HG03442 (cell line): Measurements from ENCODE around the gene GLB1L2.

Experiments
- ATAC-seq: cut with Tn5 transposase; IDR thresholded peaks from one replicate; pipeline ENCODE4 v1.9.1; 2021; ENCODE audit warnings: mild to moderate bottlenecking, moderate library complexity; ENCODE audit not compliant: unreplicated experiment

Gene GLB1L2

DNA sequence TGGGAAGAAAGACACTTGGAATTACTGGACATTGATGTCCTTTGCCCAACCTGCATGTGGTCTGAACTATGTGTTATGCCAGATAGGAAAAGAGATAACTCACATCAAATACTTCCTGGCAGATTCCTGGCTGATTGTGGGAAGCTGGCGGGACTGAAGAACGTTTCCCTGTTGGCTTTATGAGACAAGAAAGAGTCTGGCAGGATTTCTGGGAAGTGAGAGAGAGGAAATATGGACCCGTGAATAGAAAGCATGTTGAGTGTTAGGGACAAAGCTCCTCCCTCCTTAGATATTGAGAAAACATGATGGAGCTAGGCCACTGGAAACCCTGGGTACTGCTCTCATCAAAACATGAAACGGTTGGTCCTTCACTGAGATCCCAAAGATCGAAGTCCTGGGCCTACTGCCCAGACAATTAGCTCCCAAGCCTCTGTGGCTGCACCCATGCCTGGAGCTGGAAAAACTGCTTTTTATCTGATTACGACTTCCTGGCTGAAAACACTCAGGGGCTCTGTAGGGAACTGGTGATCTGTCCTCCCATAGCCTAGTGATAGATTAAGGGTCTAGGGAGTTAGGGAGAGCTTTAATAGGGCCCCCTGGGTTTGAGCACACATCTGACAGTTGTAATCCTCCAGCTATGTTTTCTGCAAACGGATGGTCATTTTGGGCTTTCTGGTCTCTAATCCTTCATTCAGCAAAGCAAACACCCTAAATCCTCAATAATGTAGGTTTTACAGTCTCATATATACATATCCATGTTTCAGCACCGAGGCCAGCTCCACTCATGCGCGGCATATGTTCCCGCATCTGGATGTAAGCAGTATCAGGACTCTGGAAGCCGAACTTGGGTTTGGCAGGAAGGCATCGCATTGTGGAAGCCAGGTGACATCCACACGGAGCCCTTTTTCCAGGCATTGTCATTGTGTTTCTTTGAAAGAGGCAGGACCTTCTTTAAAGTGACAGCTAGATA lies 86.4 kb downstream of the GLB1L2 start:
- no peak for ATAC-seq

DNA sequence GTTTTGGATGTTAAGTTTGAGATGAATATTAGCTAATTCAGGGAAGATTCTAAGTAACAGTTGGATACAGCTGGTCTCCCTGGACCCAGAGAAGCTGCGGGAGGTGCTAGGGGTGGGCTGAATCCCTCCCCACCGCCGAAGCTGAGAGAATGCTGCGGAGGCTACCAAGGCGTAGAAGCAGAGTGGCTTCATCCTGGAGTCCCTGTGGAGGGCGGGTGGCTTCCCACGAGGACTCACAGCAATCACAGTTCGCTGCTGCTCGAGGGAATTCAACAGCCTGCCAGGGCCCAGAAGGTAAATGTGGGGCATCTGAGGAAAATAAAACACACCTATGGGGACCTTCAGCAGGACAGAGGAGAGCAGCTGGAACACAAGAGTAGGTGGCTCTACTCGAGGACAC lies 91.3 kb downstream of the GLB1L2 start:
- no peak for ATAC-seq

DNA sequence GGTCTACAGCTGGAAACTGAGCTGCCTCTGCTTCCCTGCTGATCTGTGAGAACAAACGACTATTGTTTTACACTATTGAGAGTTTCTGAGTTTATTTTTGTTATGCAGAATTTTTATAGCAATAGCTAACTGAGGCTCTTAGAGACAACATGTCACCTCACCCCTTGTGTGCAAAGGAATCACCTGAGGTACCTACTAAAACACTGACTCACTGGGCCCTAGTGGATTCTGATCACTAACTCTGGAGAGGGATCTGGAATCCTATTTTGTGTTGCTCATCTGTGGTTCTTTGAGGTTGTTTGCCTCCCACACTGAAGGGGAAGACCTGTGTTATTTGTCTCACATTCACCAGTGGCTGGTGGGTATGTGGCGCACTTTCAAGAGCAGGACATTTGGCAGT lies 93.6 kb downstream of the GLB1L2 start:
- no peak for ATAC-seq
